Nucleus accumbens (tissue), 56 donors: ENCODE data around the gene DCAF5.
A peak's percentile ranks its signal among the peaks of the same experiment; 100 is the strongest.

Experiments
- DNase-seq, 56 donors: peaks; one replicate each; lab custom pipeline; 2025; lab: John Stamatoyannopoulos, UW

The DCAF5 gene

DNA sequence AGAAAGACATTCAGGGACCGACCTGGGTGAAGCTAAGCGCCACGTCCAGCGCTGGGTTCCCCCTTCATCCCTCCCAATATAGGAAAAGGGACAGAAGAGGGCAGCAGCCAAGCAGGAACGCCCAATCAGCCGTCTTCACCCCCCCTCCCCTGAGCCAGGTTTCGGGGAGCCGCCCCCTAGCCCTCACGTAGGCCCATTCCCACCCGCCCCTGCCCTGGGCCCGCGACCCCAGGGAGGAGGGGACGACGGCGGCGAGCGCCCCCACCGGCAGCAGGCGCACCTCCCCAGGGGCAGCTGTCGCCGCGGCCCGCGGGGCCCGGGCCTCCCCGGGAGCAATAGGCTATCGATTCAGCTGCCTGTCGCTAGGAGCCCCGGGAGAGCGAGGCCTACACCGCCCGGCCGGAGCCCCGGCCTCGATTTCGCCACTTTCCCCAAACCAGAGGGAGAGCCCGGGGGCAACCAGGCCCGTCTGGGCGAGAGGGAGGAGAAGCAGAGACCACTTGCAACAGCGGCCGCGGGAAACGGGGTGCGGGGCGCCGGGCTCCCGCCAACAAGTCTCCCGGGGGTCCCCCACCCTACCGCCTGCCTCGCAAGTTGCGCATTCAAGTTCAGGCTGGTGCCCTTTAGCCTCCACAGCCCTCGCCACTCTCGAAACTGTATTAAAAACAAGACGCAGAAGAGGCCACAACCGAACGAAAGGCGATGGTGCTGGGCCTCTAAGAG, 1.3 kb downstream of the DCAF5 start:
- peak in 53 of 56 donors; percentile 31 to 87 (median 71) for DNase-seq

DNA sequence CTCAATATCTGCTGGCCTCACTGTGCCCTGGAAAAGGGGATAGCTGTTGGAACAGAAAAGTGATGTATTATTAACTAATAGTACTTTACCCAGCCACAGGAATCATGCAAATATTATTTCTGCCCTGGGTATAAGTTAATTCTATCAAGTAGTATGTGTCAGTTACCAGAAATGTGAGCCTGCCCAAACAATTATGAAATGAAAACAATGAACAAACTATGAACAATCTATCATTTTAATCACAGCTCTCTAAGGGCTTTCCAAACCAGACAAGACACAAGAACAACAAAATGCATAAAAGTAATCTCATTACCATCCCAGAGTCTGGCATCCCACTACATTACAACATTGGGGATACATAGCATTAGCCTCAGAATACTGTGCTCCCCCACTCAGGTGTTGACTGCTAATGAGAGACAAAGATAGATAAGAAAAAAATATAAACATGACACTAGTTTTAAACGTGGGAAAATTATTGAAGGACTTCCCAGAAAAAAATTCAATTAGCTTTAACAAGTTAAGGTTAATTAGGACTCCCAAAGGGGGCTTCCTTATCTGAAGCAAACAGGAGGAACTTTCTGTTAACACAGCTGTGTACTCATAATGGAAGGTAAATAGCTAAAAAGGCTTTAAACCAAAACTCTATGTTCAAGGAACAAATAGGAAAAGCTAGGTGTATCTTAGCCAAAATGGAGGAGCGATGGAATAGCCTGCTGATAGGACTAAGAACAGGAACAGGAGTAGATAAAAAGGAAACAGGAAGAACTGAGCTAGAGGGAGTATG, 3.3 kb downstream of the DCAF5 start:
- DNase-seq = no peak

DNA sequence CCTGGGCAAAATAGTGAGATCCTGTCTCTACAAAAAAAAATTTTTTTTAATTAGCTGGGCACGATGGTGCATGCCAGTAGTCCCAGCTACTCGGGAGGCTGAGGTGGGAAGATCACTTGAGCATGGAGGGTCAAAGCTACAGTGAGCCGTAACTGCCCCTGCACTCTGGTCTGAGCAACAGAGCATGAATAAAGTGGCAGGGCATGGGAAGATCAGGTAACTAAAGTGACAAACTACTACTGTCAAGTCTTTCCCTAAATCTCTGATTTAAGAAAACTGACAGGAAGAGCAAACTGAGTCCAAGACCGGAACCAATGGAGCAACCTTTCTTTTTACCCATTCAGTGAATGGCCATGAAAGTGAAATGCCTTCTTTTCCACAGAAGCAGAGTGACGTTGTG, 10.8 kb downstream of the DCAF5 start:
- DNase-seq = no peak

DNA sequence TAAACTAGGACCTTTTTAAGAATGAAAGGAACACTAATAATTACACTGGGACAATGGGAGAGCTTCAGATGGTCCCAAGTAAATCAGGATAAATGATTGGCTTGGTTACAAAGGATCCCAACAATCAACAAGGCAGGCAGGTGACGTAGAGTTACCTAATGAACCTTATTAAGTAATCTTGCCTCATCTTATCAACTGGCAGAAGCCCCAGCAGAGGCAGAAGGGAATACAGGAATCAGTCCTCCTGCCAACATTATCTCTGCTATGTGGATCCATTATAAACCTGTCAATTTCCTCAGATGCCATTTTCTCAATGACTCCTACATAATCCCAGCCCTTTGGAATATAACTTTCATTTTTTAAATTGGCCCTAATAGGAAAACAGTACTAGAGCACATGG, 11.4 kb downstream of the DCAF5 start:
- no peak for DNase-seq

DNA sequence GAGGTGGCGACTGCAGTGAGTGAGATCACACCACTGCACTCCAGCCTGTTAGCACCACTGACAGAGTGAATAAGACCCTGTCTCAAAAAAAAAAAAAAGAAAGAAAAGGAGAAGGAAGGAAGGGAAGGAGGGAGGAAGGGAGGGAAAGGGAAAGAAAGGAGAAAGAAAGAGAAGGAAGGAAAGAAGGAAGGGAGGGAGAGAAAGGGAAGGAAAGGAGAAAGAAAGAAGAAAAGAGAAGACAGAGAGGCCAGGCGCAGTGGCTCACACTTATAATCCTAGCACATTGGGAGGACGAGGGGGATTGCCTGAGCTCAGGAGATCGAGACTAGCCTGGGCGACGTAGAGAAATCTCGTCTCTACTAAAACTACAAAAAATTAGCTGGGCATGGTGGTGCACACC, 13.2 kb downstream of the DCAF5 start:
- DNase-seq = no peak

GRCh38 chr14:69137843-69138535, 14.9 kb downstream of the DCAF5 start:
- DNase-seq = peak in 9 of 56 donors; percentile 11 to 58 (median 20)

DNA sequence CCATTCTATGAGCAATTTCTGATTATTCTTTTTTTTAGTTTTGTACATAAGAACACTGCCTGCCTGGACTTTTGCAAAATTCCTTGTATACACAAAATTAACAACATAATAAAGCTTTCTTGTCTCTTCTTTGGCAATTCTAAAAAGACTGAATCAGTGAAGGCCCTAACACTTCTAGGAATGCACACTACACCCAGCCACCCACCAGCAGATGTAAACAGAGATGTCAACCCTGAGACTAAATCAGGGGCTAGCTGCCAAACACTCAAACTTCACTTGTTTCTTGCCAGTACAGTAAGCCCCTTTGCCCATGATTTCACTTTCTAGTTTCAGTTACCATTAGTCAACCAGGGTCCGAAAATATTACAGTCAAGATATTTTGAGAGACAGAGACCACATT, 15.5 kb downstream of the DCAF5 start:
- no peak for DNase-seq

GRCh38 chr14:69135133-69135532, 17.8 kb downstream of the DCAF5 start:
- DNase-seq = no peak

DNA sequence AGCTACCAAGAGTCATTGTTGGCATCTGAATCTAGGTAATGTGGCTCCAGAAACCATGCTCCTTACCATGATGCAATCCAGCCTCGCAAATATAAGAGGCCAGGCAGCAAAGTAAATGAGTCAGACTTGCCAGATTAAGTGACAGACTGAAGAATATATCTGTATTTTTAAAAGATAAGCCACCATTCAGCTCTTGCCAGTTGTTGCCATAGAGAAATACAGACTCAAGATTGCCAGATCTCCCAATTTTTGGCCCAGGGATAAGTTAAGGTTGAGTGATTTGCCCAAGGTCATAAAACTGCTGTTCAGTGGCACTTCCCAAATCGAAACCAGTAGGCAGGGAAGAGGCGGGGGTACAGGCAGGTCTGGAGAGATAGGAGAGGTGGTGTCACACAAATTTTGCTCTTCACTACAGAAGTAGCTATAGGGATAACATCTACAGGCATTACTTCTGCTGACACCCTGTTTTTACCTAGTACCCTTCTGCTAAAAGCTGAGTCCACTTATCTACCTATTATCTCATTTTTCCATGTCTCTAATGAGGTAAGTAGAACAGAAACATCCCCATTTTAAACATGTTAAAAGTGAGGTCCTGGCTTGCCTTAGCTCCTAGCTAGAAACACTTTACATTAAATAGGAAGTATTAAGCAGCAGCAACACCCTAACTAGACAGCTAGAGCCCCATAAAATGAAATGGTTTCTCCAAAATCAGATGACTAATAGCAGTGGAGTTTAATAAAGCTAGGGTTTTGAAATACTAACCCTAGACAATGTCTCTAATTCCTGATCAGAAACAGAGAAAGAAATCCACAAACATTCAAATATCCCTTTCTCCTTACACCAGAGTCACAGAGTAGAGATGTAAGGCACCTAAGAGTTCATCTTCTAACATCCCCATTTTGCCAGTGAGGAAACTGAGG, 19.5 kb downstream of the DCAF5 start:
- DNase-seq = no peak

- no peak for DNase-seq
Observed at GRCh38 chr14:69132513-69133181, 20.3 kb downstream of the DCAF5 start.

- DNase-seq = no peak
Observed at GRCh38 chr14:69131176-69131575, 21.7 kb downstream of the DCAF5 start.

DNA sequence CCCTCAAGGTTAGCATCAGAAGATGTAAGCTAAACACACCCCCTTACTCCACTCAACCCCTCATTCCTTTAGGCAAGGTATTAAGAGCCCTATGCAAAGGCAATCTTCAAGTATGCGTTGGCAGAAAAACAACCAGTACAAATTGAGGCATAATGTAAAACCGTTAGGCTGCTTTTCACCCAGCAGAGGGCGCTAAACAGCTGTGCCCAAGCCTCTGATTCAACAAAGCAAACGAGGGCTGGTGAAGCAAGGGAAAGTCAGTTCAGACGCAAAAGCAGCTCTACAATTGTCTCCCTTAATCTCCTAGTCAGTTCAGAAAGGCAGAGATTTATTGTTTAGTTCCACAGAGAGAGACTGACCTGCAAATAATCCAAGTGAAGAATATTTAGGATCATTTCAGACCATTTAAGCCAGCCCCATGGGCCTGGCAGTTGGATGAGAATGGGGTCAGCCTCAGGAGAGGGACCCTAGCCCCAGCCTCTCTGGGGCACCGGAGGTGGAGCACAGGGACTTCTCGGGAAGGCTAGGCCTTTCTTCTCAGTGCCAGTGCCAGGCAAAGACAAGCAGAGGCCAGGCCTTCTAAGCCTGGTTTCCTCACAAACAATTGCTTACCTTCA, 23.5 kb downstream of the DCAF5 start:
- peak in 51 of 56 donors; percentile 2 to 89 (median 49) for DNase-seq

GRCh38 chr14:69118305-69118704, 34.6 kb downstream of the DCAF5 start:
- DNase-seq = no peak

DNA sequence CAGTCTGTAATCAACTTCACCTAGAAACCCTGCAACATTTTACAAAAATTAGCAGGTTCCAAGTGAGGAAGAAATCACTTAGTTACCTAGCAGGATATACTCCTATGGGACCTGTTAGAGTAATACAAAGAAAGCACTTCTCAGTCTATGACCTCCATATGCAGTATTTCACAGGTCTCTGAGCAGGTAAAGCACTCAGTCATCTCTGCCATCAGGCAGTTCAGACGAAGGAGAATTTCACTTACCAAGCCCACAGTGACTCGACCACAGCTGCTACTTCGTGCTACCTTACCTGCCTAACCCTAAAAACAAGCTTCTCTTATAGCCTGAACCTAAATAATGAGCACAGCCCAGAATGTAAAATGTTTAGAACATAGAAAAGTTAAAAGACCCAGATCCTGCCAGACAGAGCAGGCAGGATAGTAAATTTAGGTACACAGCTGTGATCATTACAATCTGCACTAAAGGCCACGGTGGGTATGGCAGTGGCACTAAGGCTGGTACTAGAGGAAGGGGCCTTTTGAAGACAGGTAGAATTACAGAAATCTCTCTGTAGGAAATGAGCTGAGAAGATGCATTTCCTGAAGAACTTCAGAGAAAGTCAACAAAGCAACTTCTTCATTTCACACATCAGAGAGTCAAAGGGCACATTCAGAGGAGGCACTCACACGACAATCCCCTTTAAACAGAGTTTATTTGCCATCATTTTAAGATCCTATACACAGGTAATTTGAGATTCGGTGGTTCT, 35.7 kb downstream of the DCAF5 start:
- DNase-seq = no peak

DNA sequence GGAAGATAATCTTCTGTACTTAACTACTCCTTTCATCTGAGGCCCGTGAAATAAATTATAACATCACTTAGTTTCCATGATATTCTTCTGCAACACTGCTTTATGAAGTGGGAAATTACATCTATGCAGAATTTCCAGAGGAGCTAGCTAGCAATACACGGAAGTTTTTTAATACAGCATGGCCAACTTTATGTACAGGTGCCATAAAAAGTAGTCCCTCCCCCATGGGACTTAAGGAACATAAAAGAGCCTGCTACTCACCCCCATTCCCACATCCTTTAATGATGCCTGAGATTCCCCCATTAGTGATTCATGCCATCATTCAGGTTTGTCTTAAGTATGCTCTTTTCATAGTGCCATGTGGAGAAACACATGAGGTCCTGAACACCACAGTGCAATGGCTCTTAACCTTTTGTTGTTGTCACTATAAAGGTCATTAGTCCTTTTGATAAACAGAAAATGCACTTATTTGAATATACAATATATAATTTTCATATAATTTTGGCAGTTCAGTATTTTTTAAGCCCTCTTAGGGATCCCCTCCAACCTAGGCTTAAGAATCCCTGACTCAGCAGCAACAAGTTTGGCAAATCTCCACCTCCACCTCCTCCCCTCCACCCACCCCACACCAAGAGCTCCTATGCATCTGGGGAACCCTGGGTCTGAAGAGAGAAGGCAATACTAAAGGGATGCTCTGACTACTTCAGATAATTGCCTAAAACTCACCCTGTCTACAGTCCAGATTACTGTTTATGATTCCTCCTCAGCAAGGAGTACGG, 37.3 kb downstream of the DCAF5 start:
- DNase-seq = no peak

DNA sequence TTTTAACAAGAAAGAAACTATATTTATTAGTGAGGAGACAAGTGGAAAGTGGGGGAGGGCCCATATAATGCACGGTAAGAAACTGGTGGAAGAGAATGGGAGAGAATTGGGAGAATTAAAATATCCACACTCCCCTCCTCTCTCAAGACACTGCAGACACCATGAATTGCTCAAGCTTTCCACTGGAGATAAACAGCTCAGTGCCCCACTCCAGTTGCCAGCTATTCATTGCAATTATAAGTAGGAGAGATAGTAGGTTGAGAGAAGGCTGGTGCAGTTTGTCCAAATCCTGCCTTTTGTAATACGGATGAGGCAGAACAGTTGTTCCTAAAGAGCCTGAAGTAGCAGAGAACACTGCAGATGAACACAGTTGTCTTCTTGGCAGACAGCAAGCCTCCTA, 38.2 kb downstream of the DCAF5 start:
- DNase-seq = no peak

GRCh38 chr14:69108358-69108757, 44.6 kb downstream of the DCAF5 start:
- DNase-seq = no peak
